H1 (cell line): ENCODE measurements around the gene P2RX5. TPM values are rescaled to one million over a fixed set of nuclear protein-coding genes. Genes with fewer than 3 reads are reported as not detected.

Experiments used
- ASH2L ChIP-seq: fragments of 200-600, 300-600 bp; sonication (generic); IDR thresholded peaks from one replicate; pipeline ENCODE4 v1.7.1; 2017; ENCODE audit warnings: low read length
- CHD1 ChIP-seq: IDR thresholded peaks from 2 replicates; pipeline ENCODE4 v1.6.1; 2012; ENCODE audit warnings: low read depth, low read length, improper control_type of control experiment
- CREB1 ChIP-seq: IDR thresholded peaks from 2 replicates; pipeline ENCODE4 v1.6.1; 2012; ENCODE audit warnings: inconsistent platforms
- KDM4A ChIP-seq: IDR thresholded peaks from one replicate; pipeline ENCODE4 v1.7.1; 2012; ENCODE audit warnings: low read depth, mild to moderate bottlenecking, moderate library complexity, low read length, inconsistent platforms; ENCODE audit not compliant: severe bottlenecking
- KDM5A ChIP-seq: fragments of 200-600 bp; IDR thresholded peaks from 2 replicates; pipeline ENCODE4 v1.7.1; 2012; ENCODE audit warnings: mild to moderate bottlenecking, low read length, inconsistent platforms, mixed read lengths
- SIX5 ChIP-seq: IDR thresholded peaks from 2 replicates; pipeline ENCODE4 v1.6.1; 2011; ENCODE audit warnings: mild to moderate bottlenecking, low read depth, low read length
- SP2 ChIP-seq: IDR thresholded peaks from 2 replicates; pipeline ENCODE4 v1.6.1; 2012; ENCODE audit warnings: mild to moderate bottlenecking, low read length, inconsistent platforms
- TAF1 ChIP-seq: IDR thresholded peaks from 2 replicates; pipeline ENCODE4 v1.6.1; 2011; ENCODE audit warnings: mild to moderate bottlenecking, low read depth, low read length
- TCF12 ChIP-seq: IDR thresholded peaks from 2 replicates; pipeline ENCODE4 v1.6.1; 2011; ENCODE audit warnings: low read depth, mild to moderate bottlenecking, low read length
- TEAD4 ChIP-seq: IDR thresholded peaks from 2 replicates; pipeline ENCODE4 v1.6.1; 2012; ENCODE audit warnings: low read depth, low read length, inconsistent platforms, mixed read lengths
- YY1 ChIP-seq: IDR thresholded peaks from 2 replicates; pipeline ENCODE4 v1.6.1; 2011; ENCODE audit warnings: low read depth, mild to moderate bottlenecking, low read length
- polyA plus RNA-seq, 7 experiments: library from polyadenylated mRNA; depleted of rRNA in 3 of 7; stranded (reverse) in 5 of 7; unstranded in 2 of 7; fragments of >200 nt in 5 of 7; fragments of 200-250 nt in 2 of 7; gene quantifications; 1 replicate in 5 of 7; 2 replicates in 1 of 7; 4 replicates in 1 of 7; pipeline versions ENCODE4 v1.2.1 to v1.2.3, GENCODE V29; 2011 to 2013; ENCODE audit warnings: missing spikeins in 2 of 7, mixed read lengths in 2 of 7
- total RNA-seq: library from RNA; stranded (reverse); fragmentation: NEBNext Ultra II Directional; extraction: Animal tissue kit (Norgen Biotek cat#: 25700); gene quantifications from 2 replicates; pipeline ENCODE4 v1.2.1, GENCODE V29; 2021
- TF ChIP-seq, protein P1 (sequence below): IDR thresholded peaks from 2 replicates; pipeline ENCODE4 v1.6.1; 2011; ENCODE audit warnings: low read depth, mild to moderate bottlenecking, low read length; ENCODE audit not compliant: insufficient read depth

P2RX5 gene
- total and polyA plus RNA-seq, 2 of the 8 experiments (the other 6 are each of a cell fraction or from before 2014, with no cell fraction given), result 12.0 to 15.6 TPM

DNA sequence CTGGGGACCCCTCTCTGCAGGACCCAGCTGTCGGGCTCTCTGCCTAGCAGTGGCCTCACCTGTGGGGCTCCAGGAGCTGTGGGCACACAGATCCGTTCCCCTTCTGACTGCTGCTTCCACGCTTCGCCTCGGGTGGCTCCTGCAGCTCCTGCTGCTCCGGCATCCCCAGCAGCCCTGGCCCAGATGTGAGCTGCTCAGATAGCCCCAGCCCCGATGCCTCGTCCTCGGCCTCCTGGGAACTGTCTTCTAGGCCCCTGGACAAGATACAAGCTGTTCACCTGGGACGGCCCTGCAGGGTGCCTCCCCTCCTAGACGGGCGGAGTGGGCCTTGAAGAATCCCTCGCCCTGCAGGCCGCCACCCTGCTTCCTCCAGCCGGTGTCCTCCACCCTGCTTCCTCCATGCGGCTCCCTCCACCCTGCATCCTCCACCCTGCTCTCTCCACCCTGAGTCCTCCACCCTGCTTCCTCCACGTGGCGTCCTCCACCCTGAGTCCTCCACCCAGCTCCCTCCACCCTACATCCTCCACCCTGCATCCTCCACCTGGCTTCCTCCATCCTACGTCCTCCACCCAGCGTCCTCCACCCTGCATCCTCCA, 16.3 kb downstream of the P2RX5 start (continued):
- no peak for TF ChIP-seq TAF1
- TF ChIP-seq YY1, result no peak
- no peak for TF ChIP-seq KDM5A
- no peak for TF ChIP-seq SIX5
- no peak for TF ChIP-seq ASH2L
- TF ChIP-seq CHD1, result no peak
- TF ChIP-seq KDM4A, result no peak
- no peak for TF ChIP-seq CREB1
- no peak for TF ChIP-seq TCF12
- TF ChIP-seq SP2, result no peak
- TF ChIP-seq TEAD4, result no peak
- TF ChIP-seq, protein P1, sequence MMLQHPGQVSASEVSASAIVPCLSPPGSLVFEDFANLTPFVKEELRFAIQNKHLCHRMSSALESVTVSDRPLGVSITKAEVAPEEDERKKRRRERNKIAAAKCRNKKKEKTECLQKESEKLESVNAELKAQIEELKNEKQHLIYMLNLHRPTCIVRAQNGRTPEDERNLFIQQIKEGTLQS, result no peak
